ENCODE results near the gene USH1C. TPM values are rescaled to one million over a fixed set of nuclear protein-coding genes. Genes with fewer than 3 reads are reported as not detected.

USH1C gene
- total RNA-seq, 3 donors from 2014 or later (not counting 1 experiment from before 2014, with no cell fraction given) = not detected

DNA sequence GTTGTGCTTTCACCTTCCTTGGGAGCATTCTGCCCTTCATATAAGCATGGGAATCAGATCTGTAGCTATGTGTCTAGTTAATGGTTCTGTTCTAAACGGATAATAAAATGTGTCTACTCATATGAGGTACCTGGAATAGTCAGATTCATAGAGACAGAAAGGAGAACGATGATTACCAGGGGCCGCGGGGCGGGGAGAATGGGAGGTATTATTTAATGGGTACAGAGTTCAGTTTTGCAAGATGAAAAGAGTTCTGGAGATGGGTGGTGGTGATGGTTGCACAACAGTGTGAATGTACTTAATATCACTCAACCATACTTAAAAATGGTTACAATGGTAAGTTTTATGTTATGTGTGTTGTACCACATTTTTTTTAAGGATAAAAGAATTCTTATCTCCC, 57.6 kb downstream of the USH1C start:
- ATAC-seq (no peak), DNase-seq (no peak)
- intact Hi-C loops (cut with micrococcal nuclease) = no loop called here
- Histone ChIP-seq H3K27me3 (ENCODE audit: control insufficient read depth, insufficient read depth, low read length) (no peaks in the 10 kb centered on the region), H3K27ac (ENCODE audit: low read length) (no peak overlapping the region), H3K4me3 (ENCODE audit: low read length) (no peak overlapping the region), H3K36me3 (ENCODE audit: control insufficient read depth, insufficient read depth, low read length) (no peaks in the 10 kb centered on the region), H3K4me1 (ENCODE audit: control insufficient read depth, insufficient read depth, low read length) (no peaks in the 10 kb centered on the region), H3K9me3 (ENCODE audit: control insufficient read depth, insufficient read depth, low read length) (no peaks in the 10 kb centered on the region)
- Mint-ChIP-seq H3K4me1 (no peaks in the 10 kb centered on the region), H3K36me3 (no peaks in the 10 kb centered on the region), H3K27me3 (ENCODE audit: low read depth in 2 of 2) (peaks cover 10 to 27% of the 10 kb centered on the region in 2 donors), H3K9me3 (no peaks in the 10 kb centered on the region), H3K4me3 (no peak overlapping the region), H3K27ac (no peak overlapping the region)
- TF ChIP-seq, protein P1, sequence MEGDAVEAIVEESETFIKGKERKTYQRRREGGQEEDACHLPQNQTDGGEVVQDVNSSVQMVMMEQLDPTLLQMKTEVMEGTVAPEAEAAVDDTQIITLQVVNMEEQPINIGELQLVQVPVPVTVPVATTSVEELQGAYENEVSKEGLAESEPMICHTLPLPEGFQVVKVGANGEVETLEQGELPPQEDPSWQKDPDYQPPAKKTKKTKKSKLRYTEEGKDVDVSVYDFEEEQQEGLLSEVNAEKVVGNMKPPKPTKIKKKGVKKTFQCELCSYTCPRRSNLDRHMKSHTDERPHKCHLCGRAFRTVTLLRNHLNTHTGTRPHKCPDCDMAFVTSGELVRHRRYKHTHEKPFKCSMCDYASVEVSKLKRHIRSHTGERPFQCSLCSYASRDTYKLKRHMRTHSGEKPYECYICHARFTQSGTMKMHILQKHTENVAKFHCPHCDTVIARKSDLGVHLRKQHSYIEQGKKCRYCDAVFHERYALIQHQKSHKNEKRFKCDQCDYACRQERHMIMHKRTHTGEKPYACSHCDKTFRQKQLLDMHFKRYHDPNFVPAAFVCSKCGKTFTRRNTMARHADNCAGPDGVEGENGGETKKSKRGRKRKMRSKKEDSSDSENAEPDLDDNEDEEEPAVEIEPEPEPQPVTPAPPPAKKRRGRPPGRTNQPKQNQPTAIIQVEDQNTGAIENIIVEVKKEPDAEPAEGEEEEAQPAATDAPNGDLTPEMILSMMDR (IDR thresholded peaks at IDR 0.05) = no peak
- 94% methylated on average over 5 of the region's 5 CpGs for WGBS (ENCODE audit: insufficient coverage)

- Mint-ChIP-seq H3K27ac (no peak overlapping the region), H3K4me3 (no peak overlapping the region), H3K9me3 (no peaks in the 10 kb centered on the region), H3K36me3 (no peaks in the 10 kb centered on the region), H3K4me1 (no peaks in the 10 kb centered on the region), H3K27me3 (ENCODE audit: low read depth in 2 of 2) (peaks cover 7 to 36% of the 10 kb centered on the region in 2 donors)
- intact Hi-C loops (cut with micrococcal nuclease) = no loop called here
- H3K4me3 ChIP-seq (ENCODE audit: low read length) = no peak overlapping the region
- H3K4me1 ChIP-seq (ENCODE audit: control insufficient read depth, insufficient read depth, low read length) = no peaks in the 10 kb centered on the region
- DNase-seq (no peak), ATAC-seq (no peak)
- H3K27ac ChIP-seq (ENCODE audit: low read length) = no peak overlapping the region
- H3K27me3 ChIP-seq (ENCODE audit: control insufficient read depth, insufficient read depth, low read length) = peaks cover 3% of the 10 kb centered on the region
- TF ChIP-seq, protein P1 (IDR thresholded peaks at IDR 0.05) = no peak
- no peaks in the 10 kb centered on the region for H3K36me3 ChIP-seq (ENCODE audit: control insufficient read depth, insufficient read depth, low read length)
- WGBS (ENCODE audit: insufficient coverage) = 74% methylated on average over 2 of the region's 2 CpGs
- H3K9me3 ChIP-seq (ENCODE audit: control insufficient read depth, insufficient read depth, low read length) = no peaks in the 10 kb centered on the region
Observed at GRCh38 chr11:17483505-17483904, 60.7 kb downstream of the USH1C start.

DNA sequence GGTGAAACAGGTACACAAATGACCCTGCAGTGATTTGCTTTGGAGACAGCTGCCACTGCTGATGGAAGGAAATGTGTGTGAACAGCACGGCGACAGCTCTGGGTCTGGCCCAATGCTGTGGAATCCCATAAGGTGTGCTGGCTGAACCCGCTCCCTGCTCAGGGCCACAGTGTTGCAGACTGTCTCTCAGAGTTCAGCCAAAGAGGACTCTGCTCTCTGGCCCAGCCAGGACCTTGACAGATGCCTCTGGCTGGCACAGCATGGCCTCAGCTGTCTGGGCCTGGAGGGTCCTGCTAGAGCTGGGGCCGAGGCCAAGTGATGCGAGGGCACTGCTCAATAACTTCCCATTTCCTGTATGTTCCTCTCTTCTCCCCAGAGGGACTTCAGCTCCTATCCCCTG, 62.3 kb downstream of the USH1C start:
- Histone ChIP-seq H3K27ac (ENCODE audit: low read length) (no peak overlapping the region), H3K9me3 (ENCODE audit: control insufficient read depth, insufficient read depth, low read length) (no peaks in the 10 kb centered on the region), H3K4me1 (ENCODE audit: control insufficient read depth, insufficient read depth, low read length) (no peaks in the 10 kb centered on the region), H3K36me3 (ENCODE audit: control insufficient read depth, insufficient read depth, low read length) (no peaks in the 10 kb centered on the region), H3K4me3 (ENCODE audit: low read length) (no peak overlapping the region), H3K27me3 (ENCODE audit: control insufficient read depth, insufficient read depth, low read length) (peaks cover 3% of the 10 kb centered on the region)
- WGBS (ENCODE audit: insufficient coverage) = 69% methylated on average over 5 of the region's 5 CpGs
- Mint-ChIP-seq H3K4me3 (no peak overlapping the region), H3K4me1 (no peaks in the 10 kb centered on the region), H3K27me3 (ENCODE audit: low read depth in 2 of 2) (peaks cover 11 to 47% of the 10 kb centered on the region in 2 donors), H3K36me3 (no peaks in the 10 kb centered on the region), H3K27ac (no peak overlapping the region), H3K9me3 (no peaks in the 10 kb centered on the region)
- TF ChIP-seq, protein P1 (IDR thresholded peaks at IDR 0.05) = no peak
- ATAC-seq (no peak), DNase-seq (no peak)
- intact Hi-C loops (cut with micrococcal nuclease) = no loop called here

Data from natural killer cell (primary cell).